K562 (cell line): Measurements from ENCODE around the gene ATP5PF. TPM values are rescaled to one million over a fixed set of nuclear protein-coding genes. Genes with fewer than 3 reads are reported as not detected.

ENCODE experiments used
- CBFA2T3 ChIP-seq: fragments of 450-650 bp; IDR thresholded peaks from 2 replicates; pipeline ENCODE4 v1.6.1; 2017
- HSF4 ChIP-seq: fragments of 250-450 bp; sonication (Bioruptor Pico); IDR thresholded peaks from 2 replicates; pipeline ENCODE4 v2.1.2; 2022; ENCODE audit warnings: mild to moderate bottlenecking, moderate library complexity, borderline replicate concordance
- MECOM ChIP-seq: fragments of 250-450 bp; sonication (Bioruptor Pico); IDR thresholded peaks from 2 replicates; pipeline ENCODE4 v1.8.0; 2022; ENCODE audit warnings: inconsistent platforms
- MEF2D ChIP-seq: conservative IDR thresholded peaks from 2 replicates; pipeline ENCODE4 v1.6.1; 2016; ENCODE audit warnings: low read depth, missing genetic modification characterization, missing compliant biosample characterization
- NCOR1 ChIP-seq: fragments of 450-650 bp; IDR thresholded peaks from 2 replicates; pipeline ENCODE4 v1.6.1; 2016; ENCODE audit warnings: mild to moderate bottlenecking, moderate library complexity
- NFIC ChIP-seq: fragments of 450-650 bp; IDR thresholded peaks from 2 replicates; pipeline ENCODE4 v1.6.1; 2017; ENCODE audit warnings: mild to moderate bottlenecking, inconsistent platforms
- POLR2AphosphoS2 ChIP-seq: IDR thresholded peaks from 2 replicates; pipeline ENCODE4 v1.6.1; 2012; ENCODE audit warnings: low read length, improper control_type of control experiment
- SNRNP70 ChIP-seq: fragments of 200-400 bp; formaldehyde crosslinking; optimal IDR thresholded peaks from 2 replicates; pipeline ENCODE3; 2017; ENCODE audit warnings: low read depth, low read length
- SRSF7 ChIP-seq: fragments of 200-400 bp; formaldehyde crosslinking; optimal IDR thresholded peaks from 2 replicates; pipeline ENCODE3; 2017; ENCODE audit warnings: mild to moderate bottlenecking, low read depth, low read length
- TAF15 ChIP-seq: fragments of 200-400 bp; formaldehyde crosslinking; IDR thresholded peaks from 2 replicates; pipeline ENCODE4 v1.6.1; 2017; ENCODE audit warnings: mild to moderate bottlenecking, low read depth, low read length, moderate library complexity
- TOE1 ChIP-seq, 2 experiments: fragments of 450-650 bp in 1 of 2; sonication (generic) in 1 of 2; formaldehyde crosslinking in 1 of 2; IDR thresholded peaks; 2 replicates each; pipeline versions ENCODE4 v1.7.1 to v1.8.0; 2016 to 2022; ENCODE audit warnings: borderline replicate concordance in 2 of 2, mild to moderate bottlenecking in 2 of 2, antibody characterized with exemption in 1 of 2, inconsistent platforms in 1 of 2, low read depth in 1 of 2, missing genetic modification reagents in 1 of 2, moderate library complexity in 1 of 2
- ZBTB7A ChIP-seq: IDR thresholded peaks from 2 replicates; pipeline ENCODE4 v1.6.1; 2011; ENCODE audit warnings: low read depth, mild to moderate bottlenecking, low read length, moderate library complexity, borderline replicate concordance; ENCODE audit not compliant: control insufficient read depth
- ZNF253 ChIP-seq: fragments of 250-450 bp; sonication (Bioruptor Pico); conservative IDR thresholded peaks from 2 replicates; pipeline ENCODE4 v1.6.1; 2021; ENCODE audit warnings: mild to moderate bottlenecking
- ZNF75A ChIP-seq: fragments of 450-650 bp; formaldehyde crosslinking; IDR thresholded peaks from 2 replicates; pipeline ENCODE4 v1.4.0; 2020; ENCODE audit warnings: mild to moderate bottlenecking
- ZNF766 ChIP-seq: fragments of 200-800 bp; sonication (Bioruptor generic); conservative IDR thresholded peaks from 2 replicates; pipeline ENCODE4 v1.6.1; 2016; ENCODE audit warnings: missing genetic modification characterization, missing compliant biosample characterization
- polyA plus RNA-seq, 8 experiments: library from polyadenylated mRNA; depleted of rRNA in 4 of 8; stranded (reverse) in 5 of 8; unstranded in 3 of 8; fragments of >200 nt; fragmentation: Nextera tagmentation in 2 of 8; fragmentation: Illumina TruSeq in 1 of 8; extraction: Ambion mirVana in 2 of 8; extraction: Trizol in 1 of 8; gene quantifications; 2 replicates each; pipeline versions ENCODE4 v1.2.1 to v1.2.3, GENCODE V29; 2011 to 2014; ENCODE audit warnings: inconsistent platforms in 1 of 8, missing spikeins in 1 of 8
- total RNA-seq, 7 experiments: library from RNA; depleted of rRNA in 6 of 7; stranded (reverse); fragments of >200 nt in 6 of 7; fragmentation: Illumina TruSeq in 2 of 7; extraction: Trizol in 2 of 7; gene quantifications; 2 replicates each; pipeline versions ENCODE4 v1.2.1 to v1.2.3, GENCODE V29; 2011 to 2021; ENCODE audit warnings: low replicate concordance in 1 of 7
- TF ChIP-seq, protein P1 (sequence below): fragments of 450-650 bp; IDR thresholded peaks from 2 replicates; pipeline ENCODE4 v1.6.1; 2017; ENCODE audit warnings: mild to moderate bottlenecking, moderate library complexity
- TF ChIP-seq, protein P2 (sequence below): fragments of 450-650 bp; IDR thresholded peaks from 2 replicates; pipeline ENCODE4 v1.6.1; 2016
- TF ChIP-seq, protein P3 (sequence below): fragments of 450-650 bp; formaldehyde crosslinking; IDR thresholded peaks from 2 replicates; pipeline ENCODE4 v1.4.0; 2020; ENCODE audit warnings: mild to moderate bottlenecking, moderate library complexity
- TF ChIP-seq, protein P4 (sequence below): sonication (generic); formaldehyde crosslinking; IDR thresholded peaks from 2 replicates; pipeline ENCODE4 v1.8.0; 2023; ENCODE audit warnings: missing genetic modification reagents, mild to moderate bottlenecking, borderline replicate concordance

ATP5PF gene
- total and polyA plus RNA-seq, 9 of the 15 experiments (the other 6 are each of a cell fraction or from before 2014, with no cell fraction given): 242 to 2,488 (median 533) TPM

DNA sequence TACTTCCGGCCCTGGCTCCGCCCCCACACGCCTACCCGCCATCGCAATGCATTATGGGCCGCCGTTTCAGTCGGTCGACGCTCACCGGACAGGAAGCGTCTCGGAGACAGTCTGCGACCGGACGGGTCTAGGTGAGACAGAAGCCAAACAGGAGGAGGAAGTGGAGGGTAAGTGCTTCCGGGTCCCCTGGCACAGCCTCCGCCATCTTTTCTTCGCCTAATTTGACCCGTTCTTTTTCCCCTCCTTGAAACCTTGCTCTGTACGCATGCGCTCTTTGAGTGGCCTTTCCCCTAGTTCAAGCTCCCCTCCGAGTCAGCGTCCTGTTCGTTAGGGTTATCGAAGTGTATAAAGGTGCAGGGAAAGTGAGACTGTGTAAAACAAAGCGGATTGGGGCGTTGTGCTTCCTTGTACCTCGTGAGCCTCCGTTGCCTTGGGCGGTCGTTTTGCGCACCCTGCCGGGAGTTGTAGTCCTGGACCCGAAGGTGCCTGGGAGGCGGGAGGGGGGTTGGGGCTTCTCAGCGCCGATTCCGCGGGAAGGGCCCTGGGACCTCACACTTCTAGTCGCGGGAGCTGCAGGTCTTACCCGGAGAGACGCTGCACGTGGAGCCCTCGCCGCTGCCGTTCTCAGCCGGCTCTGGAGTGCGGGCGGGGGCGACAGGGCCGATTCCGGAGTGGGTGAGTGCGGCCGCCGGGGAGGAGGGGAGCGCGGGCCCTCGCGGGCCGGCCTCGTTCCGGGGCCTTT, at the start of gene ATP5PF, which contains the start of gene GABPA (continued):
- TF ChIP-seq, protein P1, sequence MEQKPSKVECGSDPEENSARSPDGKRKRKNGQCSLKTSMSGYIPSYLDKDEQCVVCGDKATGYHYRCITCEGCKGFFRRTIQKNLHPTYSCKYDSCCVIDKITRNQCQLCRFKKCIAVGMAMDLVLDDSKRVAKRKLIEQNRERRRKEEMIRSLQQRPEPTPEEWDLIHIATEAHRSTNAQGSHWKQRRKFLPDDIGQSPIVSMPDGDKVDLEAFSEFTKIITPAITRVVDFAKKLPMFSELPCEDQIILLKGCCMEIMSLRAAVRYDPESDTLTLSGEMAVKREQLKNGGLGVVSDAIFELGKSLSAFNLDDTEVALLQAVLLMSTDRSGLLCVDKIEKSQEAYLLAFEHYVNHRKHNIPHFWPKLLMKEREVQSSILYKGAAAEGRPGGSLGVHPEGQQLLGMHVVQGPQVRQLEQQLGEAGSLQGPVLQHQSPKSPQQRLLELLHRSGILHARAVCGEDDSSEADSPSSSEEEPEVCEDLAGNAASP: no peak
- TF ChIP-seq POLR2AphosphoS2 (peak; percentile 96), TOE1 (IDR thresholded peaks at IDR 0.05; ENCODE audit: borderline replicate concordance) (peak; percentile 93), TOE1 (CRISPR knock-in tag; IDR thresholded peaks at IDR 0.05; ENCODE audit: borderline replicate concordance, low read depth) (no peak), MECOM (CRISPR knock-in tag) (no peak), SNRNP70 (no peak), NFIC (peak; percentile 55; the same call in 1 of the 2 replicates), CBFA2T3 (0 out of 2 replicates have a peak, but pooled peaks have one; percentile 2), MEF2D (tag) (peak; percentile 86), SRSF7 (no peak), TAF15 (no peak), HSF4 (CRISPR knock-in tag) (no peak), ZNF253 (CRISPR knock-in tag) (no peak), ZNF75A (CRISPR knock-in tag) (no peak), ZBTB7A (0 out of 2 replicates have a peak, but pooled peaks have one; percentile 24), NCOR1 (peak; percentile 32), ZNF766 (peak; percentile 16)
- TF ChIP-seq, protein P2, sequence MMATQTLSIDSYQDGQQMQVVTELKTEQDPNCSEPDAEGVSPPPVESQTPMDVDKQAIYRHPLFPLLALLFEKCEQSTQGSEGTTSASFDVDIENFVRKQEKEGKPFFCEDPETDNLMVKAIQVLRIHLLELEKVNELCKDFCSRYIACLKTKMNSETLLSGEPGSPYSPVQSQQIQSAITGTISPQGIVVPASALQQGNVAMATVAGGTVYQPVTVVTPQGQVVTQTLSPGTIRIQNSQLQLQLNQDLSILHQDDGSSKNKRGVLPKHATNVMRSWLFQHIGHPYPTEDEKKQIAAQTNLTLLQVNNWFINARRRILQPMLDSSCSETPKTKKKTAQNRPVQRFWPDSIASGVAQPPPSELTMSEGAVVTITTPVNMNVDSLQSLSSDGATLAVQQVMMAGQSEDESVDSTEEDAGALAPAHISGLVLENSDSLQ: peak; percentile 87
- TF ChIP-seq, protein P3, sequence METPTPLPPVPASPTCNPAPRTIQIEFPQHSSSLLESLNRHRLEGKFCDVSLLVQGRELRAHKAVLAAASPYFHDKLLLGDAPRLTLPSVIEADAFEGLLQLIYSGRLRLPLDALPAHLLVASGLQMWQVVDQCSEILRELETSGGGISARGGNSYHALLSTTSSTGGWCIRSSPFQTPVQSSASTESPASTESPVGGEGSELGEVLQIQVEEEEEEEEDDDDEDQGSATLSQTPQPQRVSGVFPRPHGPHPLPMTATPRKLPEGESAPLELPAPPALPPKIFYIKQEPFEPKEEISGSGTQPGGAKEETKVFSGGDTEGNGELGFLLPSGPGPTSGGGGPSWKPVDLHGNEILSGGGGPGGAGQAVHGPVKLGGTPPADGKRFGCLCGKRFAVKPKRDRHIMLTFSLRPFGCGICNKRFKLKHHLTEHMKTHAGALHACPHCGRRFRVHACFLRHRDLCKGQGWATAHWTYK: 0 out of 2 replicates have a peak, but pooled peaks have one; percentile 66
- TF ChIP-seq, protein P4, sequence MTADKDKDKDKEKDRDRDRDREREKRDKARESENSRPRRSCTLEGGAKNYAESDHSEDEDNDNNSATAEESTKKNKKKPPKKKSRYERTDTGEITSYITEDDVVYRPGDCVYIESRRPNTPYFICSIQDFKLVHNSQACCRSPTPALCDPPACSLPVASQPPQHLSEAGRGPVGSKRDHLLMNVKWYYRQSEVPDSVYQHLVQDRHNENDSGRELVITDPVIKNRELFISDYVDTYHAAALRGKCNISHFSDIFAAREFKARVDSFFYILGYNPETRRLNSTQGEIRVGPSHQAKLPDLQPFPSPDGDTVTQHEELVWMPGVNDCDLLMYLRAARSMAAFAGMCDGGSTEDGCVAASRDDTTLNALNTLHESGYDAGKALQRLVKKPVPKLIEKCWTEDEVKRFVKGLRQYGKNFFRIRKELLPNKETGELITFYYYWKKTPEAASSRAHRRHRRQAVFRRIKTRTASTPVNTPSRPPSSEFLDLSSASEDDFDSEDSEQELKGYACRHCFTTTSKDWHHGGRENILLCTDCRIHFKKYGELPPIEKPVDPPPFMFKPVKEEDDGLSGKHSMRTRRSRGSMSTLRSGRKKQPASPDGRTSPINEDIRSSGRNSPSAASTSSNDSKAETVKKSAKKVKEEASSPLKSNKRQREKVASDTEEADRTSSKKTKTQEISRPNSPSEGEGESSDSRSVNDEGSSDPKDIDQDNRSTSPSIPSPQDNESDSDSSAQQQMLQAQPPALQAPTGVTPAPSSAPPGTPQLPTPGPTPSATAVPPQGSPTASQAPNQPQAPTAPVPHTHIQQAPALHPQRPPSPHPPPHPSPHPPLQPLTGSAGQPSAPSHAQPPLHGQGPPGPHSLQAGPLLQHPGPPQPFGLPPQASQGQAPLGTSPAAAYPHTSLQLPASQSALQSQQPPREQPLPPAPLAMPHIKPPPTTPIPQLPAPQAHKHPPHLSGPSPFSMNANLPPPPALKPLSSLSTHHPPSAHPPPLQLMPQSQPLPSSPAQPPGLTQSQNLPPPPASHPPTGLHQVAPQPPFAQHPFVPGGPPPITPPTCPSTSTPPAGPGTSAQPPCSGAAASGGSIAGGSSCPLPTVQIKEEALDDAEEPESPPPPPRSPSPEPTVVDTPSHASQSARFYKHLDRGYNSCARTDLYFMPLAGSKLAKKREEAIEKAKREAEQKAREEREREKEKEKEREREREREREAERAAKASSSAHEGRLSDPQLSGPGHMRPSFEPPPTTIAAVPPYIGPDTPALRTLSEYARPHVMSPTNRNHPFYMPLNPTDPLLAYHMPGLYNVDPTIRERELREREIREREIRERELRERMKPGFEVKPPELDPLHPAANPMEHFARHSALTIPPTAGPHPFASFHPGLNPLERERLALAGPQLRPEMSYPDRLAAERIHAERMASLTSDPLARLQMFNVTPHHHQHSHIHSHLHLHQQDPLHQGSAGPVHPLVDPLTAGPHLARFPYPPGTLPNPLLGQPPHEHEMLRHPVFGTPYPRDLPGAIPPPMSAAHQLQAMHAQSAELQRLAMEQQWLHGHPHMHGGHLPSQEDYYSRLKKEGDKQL (CRISPR knock-in tag): no peak
